Measurements from ENCODE around the gene PSMB8. TPM values are rescaled to one million over a fixed set of nuclear protein-coding genes. Genes with fewer than 3 reads are reported as not detected.

Gene PSMB8
- total RNA-seq, 2 experiments from 2014 or later = 370 to 371 TPM

- H3K4me3 Mint-ChIP-seq = peak within 1 kb of the TSS; percentile 79
- peak; percentile 98 for DNase-seq
- H3K27me3 Mint-ChIP-seq = no peaks in the 10 kb centered on the region
- H3K36me3 Mint-ChIP-seq (ENCODE audit: low read depth) = peaks cover 87% of the 10 kb centered on the region
- H3K4me1 Mint-ChIP-seq (ENCODE audit: low read depth) = peaks cover 74% of the 10 kb centered on the region
- ChIA-PET POLR2A (interaction anchor here (0.5 to 10.7 kb wide), 19 partner anchors 8 to 645 kb away, joined by 3 to 458 read pairs (median 6); partner anchors contain the start of genes BRD2, GPSM3, PSMB9 and TAP1), CTCF (interaction anchor here (0.6 to 10.1 kb wide), 52 partner anchors 9 to 690 kb away, joined by 3 to 400 read pairs (median 4); partner anchors contain the start of genes BRD2, HLA-DMA, PSMB9 and TAP1)
- TF ChIP-seq, protein P1, sequence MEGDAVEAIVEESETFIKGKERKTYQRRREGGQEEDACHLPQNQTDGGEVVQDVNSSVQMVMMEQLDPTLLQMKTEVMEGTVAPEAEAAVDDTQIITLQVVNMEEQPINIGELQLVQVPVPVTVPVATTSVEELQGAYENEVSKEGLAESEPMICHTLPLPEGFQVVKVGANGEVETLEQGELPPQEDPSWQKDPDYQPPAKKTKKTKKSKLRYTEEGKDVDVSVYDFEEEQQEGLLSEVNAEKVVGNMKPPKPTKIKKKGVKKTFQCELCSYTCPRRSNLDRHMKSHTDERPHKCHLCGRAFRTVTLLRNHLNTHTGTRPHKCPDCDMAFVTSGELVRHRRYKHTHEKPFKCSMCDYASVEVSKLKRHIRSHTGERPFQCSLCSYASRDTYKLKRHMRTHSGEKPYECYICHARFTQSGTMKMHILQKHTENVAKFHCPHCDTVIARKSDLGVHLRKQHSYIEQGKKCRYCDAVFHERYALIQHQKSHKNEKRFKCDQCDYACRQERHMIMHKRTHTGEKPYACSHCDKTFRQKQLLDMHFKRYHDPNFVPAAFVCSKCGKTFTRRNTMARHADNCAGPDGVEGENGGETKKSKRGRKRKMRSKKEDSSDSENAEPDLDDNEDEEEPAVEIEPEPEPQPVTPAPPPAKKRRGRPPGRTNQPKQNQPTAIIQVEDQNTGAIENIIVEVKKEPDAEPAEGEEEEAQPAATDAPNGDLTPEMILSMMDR (IDR thresholded peaks at IDR 0.05) = peak; percentile 95
- H3K9me3 Mint-ChIP-seq = no peaks in the 10 kb centered on the region
- intact Hi-C loops (cut with micrococcal nuclease) = loop anchor here (1.0 kb wide), 2 partner anchors 15 to 30 kb away; partner anchors contain the start of gene TAP1
- peak within 1 kb of the TSS; percentile 99 for H3K27ac Mint-ChIP-seq
- ATAC-seq = peak; percentile 82
These were observed 5.5 kb downstream of the PSMB8 start, which contains the start of gene TAP2 for GRCh38 chr6:32838114-32838958. TSS of gene TAP2 (minus strand) at chr6:32838739. CDS start at chr6:32838233, 506 bp downstream.

DNA sequence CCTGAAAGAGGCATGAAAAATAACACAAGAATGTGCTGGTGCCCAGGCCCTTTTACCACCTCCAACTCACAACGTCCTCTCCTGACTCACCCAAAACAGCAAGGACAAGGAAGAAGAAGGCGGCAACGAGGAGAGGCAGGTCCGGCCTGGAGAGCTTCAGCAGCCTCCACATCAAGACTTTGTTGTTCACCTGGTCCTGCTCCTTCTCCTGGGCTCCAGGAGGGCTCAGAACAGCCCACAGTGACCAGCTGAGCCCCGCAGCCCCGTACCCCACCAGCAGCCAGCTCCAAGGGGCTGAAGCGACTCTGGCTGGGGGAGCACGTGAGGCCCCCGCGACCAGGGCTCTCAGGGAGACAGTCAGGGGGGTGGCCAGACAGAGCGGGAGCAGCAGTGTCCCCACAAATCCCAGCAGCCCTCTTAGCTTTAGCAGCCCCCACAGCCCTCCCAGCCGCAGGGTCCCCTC lies 6.2 kb downstream of the PSMB8 start:
- intact Hi-C loops (cut with micrococcal nuclease) = loop anchor here (1.0 kb wide), 2 partner anchors 16 to 31 kb away; partner anchors contain the start of gene TAP1
- no peak for DNase-seq
- H3K27me3 Mint-ChIP-seq = no peaks in the 10 kb centered on the region
- H3K4me3 Mint-ChIP-seq = peak overlapping the region; percentile 79
- no peaks in the 10 kb centered on the region for H3K9me3 Mint-ChIP-seq
- peaks cover 80% of the 10 kb centered on the region for H3K4me1 Mint-ChIP-seq (ENCODE audit: low read depth)
- ATAC-seq = no peak
- peak overlapping the region; percentile 99 for H3K27ac Mint-ChIP-seq
- ChIA-PET POLR2A (interaction anchor here (0.5 to 10.7 kb wide), 13 partner anchors 10 to 553 kb away, joined by 3 to 458 read pairs (median 13); partner anchors contain the start of genes BRD2, PSMB9, TAP1 and ZBTB22), CTCF (interaction anchor here (0.7 to 10.1 kb wide), 29 partner anchors 10 to 690 kb away, joined by 3 to 400 read pairs (median 7); partner anchors contain the start of genes BRD2, HLA-DMA, PSMB9 and TAP1)
- H3K36me3 Mint-ChIP-seq (ENCODE audit: low read depth) = peaks cover 87% of the 10 kb centered on the region
- TF ChIP-seq, protein P1 (IDR thresholded peaks at IDR 0.05) = no peak

DNA sequence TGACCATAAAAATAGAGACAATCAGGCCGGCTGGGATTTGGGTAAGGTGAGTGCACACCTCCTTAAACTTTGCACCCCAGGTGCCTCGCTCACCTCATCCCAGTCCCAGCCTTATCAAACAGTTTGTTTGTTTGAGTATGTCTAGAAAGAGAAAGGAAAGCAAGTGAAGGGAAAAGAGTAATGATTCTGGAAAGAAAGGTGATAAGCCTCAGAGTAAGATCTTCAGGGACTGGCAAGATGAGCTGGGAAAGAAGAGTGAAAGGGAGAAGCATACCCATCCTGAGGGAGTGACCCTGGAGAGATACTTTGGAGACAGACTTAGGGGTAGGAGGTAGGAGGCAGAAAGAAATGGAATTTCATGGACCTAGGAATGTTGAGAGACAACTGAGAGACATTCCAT lies 7.0 kb downstream of the PSMB8 start:
- intact Hi-C loops (cut with micrococcal nuclease) = no loop called here
- POLR2A ChIA-PET = interaction anchor here (1.6 to 10.7 kb wide), 6 partner anchors 9 to 156 kb away, joined by 4 to 458 read pairs (median 80); partner anchors contain the start of genes BRD2, PSMB9 and TAP1
- no peaks in the 10 kb centered on the region for H3K9me3 Mint-ChIP-seq
- peak overlapping the region; percentile 79 for H3K4me3 Mint-ChIP-seq
- no peak for DNase-seq
- peaks cover 79% of the 10 kb centered on the region for H3K4me1 Mint-ChIP-seq (ENCODE audit: low read depth)
- peaks cover 86% of the 10 kb centered on the region for H3K36me3 Mint-ChIP-seq (ENCODE audit: low read depth)
- ATAC-seq = no peak
- H3K27me3 Mint-ChIP-seq = no peaks in the 10 kb centered on the region
- TF ChIP-seq, protein P1 (IDR thresholded peaks at IDR 0.05) = no peak
- CTCF ChIA-PET = interaction anchor here (2.1 to 10.1 kb wide), 7 partner anchors 9 to 148 kb away, joined by 11 to 400 read pairs (median 44); partner anchors contain the start of genes PSMB9 and TAP1
- H3K27ac Mint-ChIP-seq = peak overlapping the region; percentile 99

DNA sequence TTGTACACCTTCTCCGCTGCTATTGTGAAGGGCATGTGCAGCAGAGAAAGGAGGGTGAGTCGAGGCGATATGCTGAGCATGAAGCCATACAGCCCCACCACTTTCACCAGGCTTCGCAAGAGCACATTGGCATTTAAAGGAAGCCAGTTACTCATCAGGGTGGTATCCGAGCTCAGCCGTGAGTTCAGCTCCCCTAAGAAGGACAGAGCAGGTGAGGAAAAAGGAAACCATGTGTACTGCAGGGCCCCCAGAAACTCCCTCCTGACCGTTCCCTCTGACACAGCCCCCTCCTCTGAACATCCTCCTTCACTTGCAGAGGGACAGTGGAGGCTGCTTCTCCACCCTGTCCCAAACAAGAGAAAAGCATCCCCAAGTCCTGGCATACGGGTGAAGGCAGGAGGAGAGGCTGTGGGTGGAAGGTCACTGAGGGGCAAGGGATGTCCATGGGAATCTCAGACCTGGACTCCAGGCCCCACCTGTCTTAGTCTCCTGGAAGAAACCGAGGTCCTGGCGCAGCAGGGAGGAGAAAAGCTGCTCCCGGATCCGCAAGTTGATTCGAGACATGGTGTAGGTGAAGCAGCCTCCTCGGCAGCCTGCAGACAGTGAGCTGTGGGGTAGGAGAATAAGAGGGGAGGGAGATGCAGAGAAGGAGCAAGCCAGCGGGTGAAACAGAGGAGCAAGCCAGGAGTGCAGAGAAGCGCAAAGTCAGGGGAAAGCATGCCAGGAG lies 8.5 kb downstream of the PSMB8 start:
- POLR2A ChIA-PET = interaction anchor here (1.0 to 4.6 kb wide), 11 partner anchors 10 to 157 kb away, joined by 3 to 32 read pairs (median 5); partner anchors contain the start of genes BRD2, PSMB8, PSMB9 and TAP1
- ATAC-seq (no peak), DNase-seq (no peak)
- TF ChIP-seq, protein P1 (IDR thresholded peaks at IDR 0.05) = no peak
- no peaks in the 10 kb centered on the region for H3K27me3 Mint-ChIP-seq
- intact Hi-C loops (cut with micrococcal nuclease) = no loop called here
- H3K4me1 Mint-ChIP-seq (ENCODE audit: low read depth) = peaks cover 73% of the 10 kb centered on the region
- H3K27ac Mint-ChIP-seq = peak overlapping the region; percentile 70
- H3K4me3 Mint-ChIP-seq = peak overlapping the region; percentile 79
- H3K36me3 Mint-ChIP-seq (ENCODE audit: low read depth) = peaks cover 84% of the 10 kb centered on the region
- CTCF ChIA-PET = interaction anchor here (0.7 to 4.1 kb wide), 3 partner anchors 33 to 132 kb away, joined by 3 to 21 read pairs (median 4); partner anchors contain the start of gene HLA-DMA
- no peaks in the 10 kb centered on the region for H3K9me3 Mint-ChIP-seq
